GM12874 (cell line): Measurements from ENCODE around the gene RAP1GDS1.

Source experiments
- CTCF ChIP-seq: IDR thresholded peaks from 2 replicates; pipeline ENCODE4 v1.5.1; 2011; ENCODE audit warnings: low read depth, mild to moderate bottlenecking, control low read depth, low read length, moderate library complexity; ENCODE audit not compliant: insufficient read depth

Gene RAP1GDS1

GRCh38 chr4:98469771-98470170, 208.6 kb downstream of the RAP1GDS1 start:
- TF ChIP-seq CTCF, result no peak

- TF ChIP-seq CTCF, result no peak
These were observed 209.2 kb downstream of the RAP1GDS1 start for GRCh38 chr4:98470366-98470765.

- no peak for TF ChIP-seq CTCF
These were observed 209.6 kb downstream of the RAP1GDS1 start for GRCh38 chr4:98470831-98471230.

- TF ChIP-seq CTCF, result no peak
These were observed 211.9 kb downstream of the RAP1GDS1 start for GRCh38 chr4:98473046-98473445.

GRCh38 chr4:98474408-98474844, 213.2 kb downstream of the RAP1GDS1 start:
- no peak for TF ChIP-seq CTCF

GRCh38 chr4:98476891-98477290, 215.7 kb downstream of the RAP1GDS1 start:
- no peak for TF ChIP-seq CTCF

- TF ChIP-seq CTCF, result no peak
These were observed 219.4 kb downstream of the RAP1GDS1 start for GRCh38 chr4:98480535-98480934.

- no peak for TF ChIP-seq CTCF
These were observed 220.0 kb downstream of the RAP1GDS1 start for GRCh38 chr4:98481167-98481566.
